GM19395 (cell line): ENCODE measurements around the gene FBXW7.
A peak's percentile ranks its signal among the peaks of the same experiment; 100 is the strongest.

Experiments
- ATAC-seq: cut with Tn5 transposase; IDR thresholded peaks from one replicate; pipeline ENCODE4 v1.9.1; 2021; ENCODE audit warnings: mild to moderate bottlenecking, moderate library complexity; ENCODE audit not compliant: unreplicated experiment

Gene FBXW7

GRCh38 chr4:152294765-152295164 lies 241.1 kb downstream of the FBXW7 start:
- ATAC-seq: no peak

GRCh38 chr4:152294331-152294730 lies 241.6 kb downstream of the FBXW7 start:
- no peak for ATAC-seq

GRCh38 chr4:152293527-152293926 lies 242.4 kb downstream of the FBXW7 start:
- no peak for ATAC-seq

- ATAC-seq: no peak
Measured at GRCh38 chr4:152290366-152290921, 245.4 kb downstream of the FBXW7 start.

- no peak for ATAC-seq
Measured at GRCh38 chr4:152289941-152290340, 246.0 kb downstream of the FBXW7 start.

GRCh38 chr4:152289541-152289940 lies 246.4 kb downstream of the FBXW7 start:
- no peak for ATAC-seq

GRCh38 chr4:152283801-152284470 lies 252.0 kb downstream of the FBXW7 start:
- no peak for ATAC-seq

- no peak for ATAC-seq
Measured at GRCh38 chr4:152281822-152282221, 254.1 kb downstream of the FBXW7 start.

- ATAC-seq: no peak
Measured at GRCh38 chr4:152281211-152281610, 254.7 kb downstream of the FBXW7 start.

- ATAC-seq: no peak
Measured at GRCh38 chr4:152279234-152279566, 256.7 kb downstream of the FBXW7 start.

GRCh38 chr4:152278505-152279233 lies 257.2 kb downstream of the FBXW7 start:
- ATAC-seq: peak; percentile 89

- peak; percentile 47 for ATAC-seq
Measured at GRCh38 chr4:152278172-152278504, 257.8 kb downstream of the FBXW7 start.

GRCh38 chr4:152277333-152277732 lies 258.6 kb downstream of the FBXW7 start:
- ATAC-seq: no peak

- ATAC-seq: no peak
Measured at GRCh38 chr4:152273343-152273742, 262.5 kb downstream of the FBXW7 start.
